Urinary bladder (tissue), 4 donors: ENCODE results near the gene FYN. TPM values are rescaled to one million over a fixed set of nuclear protein-coding genes. Genes with fewer than 3 reads are reported as not detected.

Experiments
- DNase-seq: peaks from one replicate; pipeline ENCODE4 v3.0.0-alpha.2; 2015; ENCODE audit errors: extremely low spot score
- H3K27ac ChIP-seq: one replicate; pipeline ENCODE4 v1.5.1; 2013; ENCODE audit warnings: low read depth, mild to moderate bottlenecking, moderate library complexity
- H3K36me3 ChIP-seq: one replicate; pipeline ENCODE4 v1.6.1; 2013; ENCODE audit warnings: mild to moderate bottlenecking, moderate library complexity; ENCODE audit not compliant: insufficient read depth
- H3K4me1 ChIP-seq: one replicate; pipeline ENCODE4 v1.6.1; 2013; ENCODE audit warnings: mild to moderate bottlenecking, moderate library complexity; ENCODE audit not compliant: insufficient read depth
- H3K4me3 ChIP-seq: one replicate; pipeline ENCODE4 v1.5.1; 2013; ENCODE audit warnings: low read depth, low read length
- WGBS: extraction: QIAGEN DNeasy Blood & Tissue Kit; methylation state at CpG from one replicate; pipeline ENCODE4 v1.1.7; 2013; 5-methylcytosine and 5-hydroxymethylcytosine counted together
- polyA plus RNA-seq: library from polyadenylated mRNA; stranded (reverse); fragments of 200-250 nt; gene quantifications from one replicate; pipeline ENCODE4 v1.2.3, GENCODE V29; 2013
- total RNA-seq: library from RNA; depleted of rRNA; stranded (reverse); fragments of >200 nt; gene quantifications from one replicate; pipeline ENCODE4 v1.2.3, GENCODE V29; 2014
- donor health status: healthy with polysubstance abuse.
- donor health status: healthy.

FYN gene
- total and polyA plus RNA-seq, 2 donors, result 91.5 to 201 TPM

GRCh38 chr6:111623046-111623718 is 250.1 kb downstream of the FYN start:
- H3K27ac ChIP-seq, result no peak overlapping the region
- DNase-seq, result no peak
- WGBS, result 76% methylated on average over 9 of the region's 9 CpGs

GRCh38 chr6:111620169-111620568 is 253.1 kb downstream of the FYN start:
- Histone ChIP-seq H3K4me1 (peaks cover 1% of the 10 kb centered on the region), H3K27ac (no peak overlapping the region), H3K36me3 (no peaks in the 10 kb centered on the region), H3K4me3 (no peak overlapping the region)
- DNase-seq, result no peak

More at GRCh38 chr6:111623046-111623718, 250.1 kb downstream of the FYN start:
- H3K36me3 ChIP-seq, result no peaks in the 10 kb centered on the region
- H3K4me3 ChIP-seq, result no peak overlapping the region
- peaks cover 1% of the 10 kb centered on the region for H3K4me1 ChIP-seq

DNA sequence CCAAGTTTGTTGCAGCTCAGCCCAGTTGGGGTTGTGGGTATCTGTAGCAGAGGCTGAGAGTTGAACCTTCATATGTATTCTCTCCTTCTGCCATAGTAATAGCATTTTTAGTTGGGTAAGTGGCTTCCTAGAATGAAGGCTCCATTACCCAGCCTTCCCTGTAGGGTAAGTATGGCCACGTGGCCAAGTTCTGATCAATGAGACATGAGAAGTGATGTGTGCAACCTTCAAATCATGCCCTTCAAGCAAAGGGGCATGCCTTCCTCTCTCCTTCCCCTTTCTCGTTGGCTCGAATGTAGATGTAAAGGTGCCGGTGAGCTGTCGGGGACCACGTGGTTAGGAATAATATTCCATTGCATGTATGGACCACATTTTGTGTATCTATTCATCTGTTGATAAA is 254.8 kb downstream of the FYN start:
- no peak for DNase-seq
- no peaks in the 10 kb centered on the region for H3K36me3 ChIP-seq
- WGBS, result 92% methylated on average over 6 of the region's 6 CpGs
- peaks cover under 1% of the 10 kb centered on the region for H3K4me1 ChIP-seq
- no peak overlapping the region for H3K4me3 ChIP-seq
- no peak overlapping the region for H3K27ac ChIP-seq

DNA sequence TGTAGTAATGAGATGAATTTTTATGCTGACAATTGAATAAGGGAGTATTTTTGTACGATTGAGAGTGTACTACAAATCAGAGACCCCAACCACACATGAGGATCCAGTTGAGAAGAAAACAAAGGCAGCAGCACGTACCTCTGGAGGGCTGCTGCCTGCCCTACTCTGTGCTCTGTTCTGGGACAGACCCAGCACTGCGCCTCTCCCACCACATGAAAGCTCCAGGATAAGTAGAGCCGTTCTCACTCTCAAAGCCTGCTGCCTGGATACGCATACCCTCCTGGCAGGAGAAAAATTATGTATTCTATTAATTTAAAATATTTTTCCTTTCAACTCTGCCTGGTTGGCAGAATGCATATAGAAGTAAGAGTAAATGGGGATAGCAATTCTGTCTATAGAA is 256.1 kb downstream of the FYN start:
- no peak for DNase-seq
- Histone ChIP-seq H3K4me1 (no peaks in the 10 kb centered on the region), H3K27ac (no peak overlapping the region), H3K4me3 (no peak overlapping the region), H3K36me3 (no peaks in the 10 kb centered on the region)
- 92% methylated on average over 5 of the region's 5 CpGs for WGBS

- Histone ChIP-seq H3K4me3 (no peak overlapping the region), H3K27ac (no peak overlapping the region), H3K4me1 (no peaks in the 10 kb centered on the region), H3K36me3 (no peaks in the 10 kb centered on the region)
- 84% methylated on average over 12 of the region's 12 CpGs for WGBS
- no peak for DNase-seq
These were observed 257.2 kb downstream of the FYN start for GRCh38 chr6:111615916-111616612.

DNA sequence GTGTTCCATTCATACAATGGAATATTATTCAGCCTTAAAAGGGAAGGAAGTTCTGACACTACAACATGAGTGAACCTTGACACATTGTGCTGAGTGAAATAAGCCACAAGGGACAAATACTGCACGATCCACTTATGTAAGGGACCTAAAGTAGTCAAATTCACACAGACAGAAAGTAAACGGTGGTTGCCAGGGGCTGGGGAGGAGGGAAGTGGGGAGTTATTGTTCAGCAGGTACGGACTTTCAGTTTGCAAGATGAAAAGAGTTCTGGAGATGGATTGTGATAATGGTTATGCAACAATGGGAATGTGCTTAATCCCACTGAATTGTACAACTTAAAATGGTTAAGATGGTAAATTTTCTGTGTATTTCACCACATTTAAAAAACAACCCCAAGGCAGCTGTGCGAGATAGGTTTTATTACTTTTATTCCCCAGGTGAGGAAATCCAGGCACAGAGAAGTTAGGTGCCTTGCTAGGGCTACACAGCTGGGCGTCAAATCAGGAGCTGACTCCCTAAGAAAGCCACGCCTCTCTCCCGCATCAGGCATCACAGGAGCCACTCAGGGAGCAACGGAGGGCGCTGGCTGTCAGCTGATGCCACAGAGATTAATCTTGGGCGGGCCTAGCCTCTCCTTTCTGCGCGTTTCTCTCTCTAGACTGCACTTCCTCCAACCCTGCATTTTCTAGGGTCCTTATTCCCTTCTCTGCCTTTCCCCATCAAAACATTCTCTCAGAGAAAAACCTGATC is 258.2 kb downstream of the FYN start:
- WGBS, result 59% methylated on average over 12 of the region's 12 CpGs
- Histone ChIP-seq H3K36me3 (no peaks in the 10 kb centered on the region), H3K27ac (no peak overlapping the region), H3K4me1 (no peaks in the 10 kb centered on the region), H3K4me3 (no peak overlapping the region)
- DNase-seq, result no peak

GRCh38 chr6:111612379-111612778 is 260.9 kb downstream of the FYN start:
- WGBS, result 96% methylated on average over 3 of the region's 3 CpGs
- Histone ChIP-seq H3K36me3 (no peaks in the 10 kb centered on the region), H3K4me1 (no peaks in the 10 kb centered on the region), H3K27ac (no peak overlapping the region), H3K4me3 (no peak overlapping the region)
- DNase-seq, result no peak

DNA sequence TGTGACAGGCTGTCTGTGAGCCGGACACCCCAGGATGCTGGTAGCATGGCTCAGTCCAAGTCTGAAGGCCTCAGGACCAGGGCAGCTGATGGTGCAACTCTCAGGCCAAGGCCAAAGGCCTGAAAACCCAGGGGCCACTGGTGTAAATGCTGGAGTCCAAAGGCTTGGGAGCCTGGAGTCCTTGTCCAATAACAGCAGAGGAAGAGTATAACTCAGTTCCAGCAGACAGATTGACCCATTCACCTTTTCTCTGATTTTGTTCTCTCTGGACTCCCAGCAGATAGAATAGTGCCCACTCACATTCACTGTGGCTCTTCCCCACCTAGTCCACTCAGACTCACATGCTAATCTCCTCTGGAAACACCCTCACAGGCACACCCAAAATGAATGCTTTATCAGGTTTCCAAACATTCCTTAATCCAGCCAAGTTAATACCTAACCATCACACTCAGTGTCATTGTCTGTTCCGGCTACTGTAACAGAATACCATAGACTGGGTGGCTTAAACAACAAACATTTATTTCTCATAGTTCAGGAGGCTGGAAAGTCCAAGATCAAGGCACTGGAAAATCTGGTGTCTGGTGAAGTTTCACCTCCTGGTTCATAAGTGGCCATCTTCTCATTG is 262.6 kb downstream of the FYN start:
- no peaks in the 10 kb centered on the region for H3K4me1 ChIP-seq
- no peak for DNase-seq
- WGBS, result 98% methylated on average over 2 of the region's 2 CpGs
- no peaks in the 10 kb centered on the region for H3K36me3 ChIP-seq
- H3K27ac ChIP-seq, result no peak overlapping the region
- H3K4me3 ChIP-seq, result no peak overlapping the region

Other genes with a start within 250 kb of the FYN start
- not detected for gene CCN6, start 180.7 kb upstream of the FYN start, total RNA-seq
- not detected for gene CCN6, start 180.7 kb upstream of the FYN start, polyA plus RNA-seq
- gene TUBE1, start 214.0 kb upstream of the FYN start, total RNA-seq, result 80.2 TPM
- gene TUBE1, start 214.0 kb upstream of the FYN start, polyA plus RNA-seq, result 19.5 TPM
- 27.8 TPM for gene FAM229B, start 214.1 kb upstream of the FYN start, total RNA-seq
- gene FAM229B, start 214.1 kb upstream of the FYN start, polyA plus RNA-seq, result 25.8 TPM